ENCODE measurements around the gene HS1BP3. TPM values are rescaled to one million over a fixed set of nuclear protein-coding genes. Genes with fewer than 3 reads are reported as not detected.

Gene HS1BP3
- polyA plus RNA-seq, 4 donors, result 15.9 to 22.5 (median 20.5) TPM

- DNase-seq (ENCODE audit: low read depth in 4 of 4, low spot score in 2 of 4), result no peak
These were observed 17.9 kb downstream of the HS1BP3 start for GRCh38 chr2:20633001-20633400.

- DNase-seq (ENCODE audit: low read depth in 4 of 4, low spot score in 2 of 4), result no peak
These were observed 18.4 kb downstream of the HS1BP3 start for GRCh38 chr2:20632446-20632990.

GRCh38 chr2:20631617-20632307, 19.1 kb downstream of the HS1BP3 start:
- DNase-seq (ENCODE audit: low read depth in 4 of 4, low spot score in 2 of 4), result no peak

GRCh38 chr2:20630967-20631366, 19.9 kb downstream of the HS1BP3 start:
- DNase-seq (ENCODE audit: low read depth in 4 of 4, low spot score in 2 of 4), result no peak

GRCh38 chr2:20629581-20630171, 21.2 kb downstream of the HS1BP3 start:
- no peak for DNase-seq (ENCODE audit: low read depth in 4 of 4, low spot score in 2 of 4)

GRCh38 chr2:20629181-20629580, 21.7 kb downstream of the HS1BP3 start:
- DNase-seq (ENCODE audit: low read depth in 4 of 4, low spot score in 2 of 4), result no peak

- no peak for DNase-seq (ENCODE audit: low read depth in 4 of 4, low spot score in 2 of 4)
These were observed 23.1 kb downstream of the HS1BP3 start for GRCh38 chr2:20627712-20628380.

- DNase-seq (ENCODE audit: low read depth in 4 of 4, low spot score in 2 of 4), result no peak
These were observed 24.0 kb downstream of the HS1BP3 start for GRCh38 chr2:20626698-20627513.

- DNase-seq (ENCODE audit: low read depth in 4 of 4, low spot score in 2 of 4), result no peak
These were observed 24.6 kb downstream of the HS1BP3 start for GRCh38 chr2:20626392-20626697.

GRCh38 chr2:20625491-20626391, 25.2 kb downstream of the HS1BP3 start:
- DNase-seq (ENCODE audit: low read depth in 4 of 4, low spot score in 2 of 4), result no peak

- no peak for DNase-seq (ENCODE audit: low read depth in 4 of 4, low spot score in 2 of 4)
These were observed 25.9 kb downstream of the HS1BP3 start for GRCh38 chr2:20624884-20625485.

GRCh38 chr2:20624156-20624883, 26.6 kb downstream of the HS1BP3 start:
- no peak for DNase-seq (ENCODE audit: low read depth in 4 of 4, low spot score in 2 of 4)

GRCh38 chr2:20623741-20624155, 27.1 kb downstream of the HS1BP3 start:
- no peak for DNase-seq (ENCODE audit: low read depth in 4 of 4, low spot score in 2 of 4)

GRCh38 chr2:20623241-20623640, 27.7 kb downstream of the HS1BP3 start:
- no peak for DNase-seq (ENCODE audit: low read depth in 4 of 4, low spot score in 2 of 4)

GRCh38 chr2:20622731-20623130, 28.2 kb downstream of the HS1BP3 start:
- no peak for DNase-seq (ENCODE audit: low read depth in 4 of 4, low spot score in 2 of 4)

- DNase-seq (ENCODE audit: low read depth in 4 of 4, low spot score in 2 of 4), result no peak
These were observed 28.6 kb downstream of the HS1BP3 start for GRCh38 chr2:20622296-20622686.

GRCh38 chr2:20621366-20622295, 29.3 kb downstream of the HS1BP3 start:
- no peak for DNase-seq (ENCODE audit: low read depth in 4 of 4, low spot score in 2 of 4)

Measured in left renal cortex interstitium (tissue), 4 donors.